Nephron (organoid): ENCODE data around the gene EXOC2.

Experiments
- H3K27ac Mint-ChIP-seq, 3 experiments: 2 replicates each; pipeline ENCODE4 v1.8.0; 2020; ENCODE audit warnings: mixed read lengths in 3 of 3, mild to moderate bottlenecking in 2 of 3, moderate library complexity in 1 of 3
- H3K27me3 Mint-ChIP-seq: 2 replicates; pipeline ENCODE4 v1.8.0; 2021; ENCODE audit warnings: low read depth, mild to moderate bottlenecking, moderate library complexity, mixed read lengths
- H3K36me3 Mint-ChIP-seq: 2 replicates; pipeline ENCODE4 v1.8.0; 2020; ENCODE audit warnings: low read depth, mixed read lengths
- H3K4me1 Mint-ChIP-seq: 2 replicates; pipeline ENCODE4 v1.8.0; 2020; ENCODE audit warnings: mixed read lengths
- H3K4me3 Mint-ChIP-seq, 3 experiments: 2 replicates each; pipeline ENCODE4 v1.8.0; 2020; ENCODE audit warnings: mild to moderate bottlenecking in 3 of 3, mixed read lengths in 3 of 3, moderate library complexity in 2 of 3
- H3K9me3 Mint-ChIP-seq: 2 replicates; pipeline ENCODE4 v1.8.0; 2020; ENCODE audit warnings: mixed read lengths
- CTCF ChIP-seq, 3 experiments: fragments of 200-600 bp; sonication (generic); IDR thresholded peaks; one replicate each; pipeline ENCODE4 v1.5.0; 2021; ENCODE audit warnings: antibody characterized with exemption in 3 of 3; ENCODE audit not compliant: unreplicated experiment in 3 of 3

Gene EXOC2

GRCh38 chr6:498795-499231 is 194.1 kb downstream of the EXOC2 start:
- no peaks in the 10 kb centered on the region for H3K9me3 Mint-ChIP-seq
- no peak for TF ChIP-seq CTCF (IDR thresholded peaks at IDR 0.05; ENCODE audit: unreplicated experiment in 3 of 3)
- no peaks in the 10 kb centered on the region for H3K4me1 Mint-ChIP-seq
- no peak overlapping the region for H3K27ac Mint-ChIP-seq
- peaks cover 28% of the 10 kb centered on the region for H3K36me3 Mint-ChIP-seq
- H3K4me3 Mint-ChIP-seq = no peak overlapping the region
- H3K27me3 Mint-ChIP-seq = no peaks in the 10 kb centered on the region

GRCh38 chr6:497258-497657 is 195.7 kb downstream of the EXOC2 start:
- no peaks in the 10 kb centered on the region for H3K27me3 Mint-ChIP-seq
- no peak for TF ChIP-seq CTCF (IDR thresholded peaks at IDR 0.05; ENCODE audit: unreplicated experiment in 3 of 3)
- H3K4me1 Mint-ChIP-seq = no peaks in the 10 kb centered on the region
- peaks cover 35% of the 10 kb centered on the region for H3K36me3 Mint-ChIP-seq
- no peak overlapping the region for H3K4me3 Mint-ChIP-seq
- peaks cover 4% of the 10 kb centered on the region for H3K9me3 Mint-ChIP-seq
- no peak overlapping the region for H3K27ac Mint-ChIP-seq

GRCh38 chr6:496649-497048 is 196.3 kb downstream of the EXOC2 start:
- Mint-ChIP-seq H3K36me3 (peaks cover 41% of the 10 kb centered on the region), H3K27me3 (no peaks in the 10 kb centered on the region), H3K4me1 (no peaks in the 10 kb centered on the region), H3K27ac (no peak overlapping the region), H3K9me3 (peaks cover 5% of the 10 kb centered on the region), H3K4me3 (no peak overlapping the region)
- no peak for TF ChIP-seq CTCF (IDR thresholded peaks at IDR 0.05; ENCODE audit: unreplicated experiment in 3 of 3)

- H3K27ac Mint-ChIP-seq = no peak overlapping the region
- no peak overlapping the region for H3K4me3 Mint-ChIP-seq
- H3K9me3 Mint-ChIP-seq = peaks cover 5% of the 10 kb centered on the region
- H3K27me3 Mint-ChIP-seq = no peaks in the 10 kb centered on the region
- no peak for TF ChIP-seq CTCF (IDR thresholded peaks at IDR 0.05; ENCODE audit: unreplicated experiment in 3 of 3)
- H3K36me3 Mint-ChIP-seq = peaks cover 44% of the 10 kb centered on the region
- H3K4me1 Mint-ChIP-seq = peaks cover 2% of the 10 kb centered on the region
Observed at GRCh38 chr6:494394-494793, 198.5 kb downstream of the EXOC2 start.

- Mint-ChIP-seq H3K27ac (no peak overlapping the region), H3K4me3 (no peak overlapping the region), H3K36me3 (peaks cover 46% of the 10 kb centered on the region), H3K4me1 (peaks cover 5% of the 10 kb centered on the region), H3K27me3 (no peaks in the 10 kb centered on the region), H3K9me3 (peaks cover 5% of the 10 kb centered on the region)
- no peak for TF ChIP-seq CTCF (IDR thresholded peaks at IDR 0.05; ENCODE audit: unreplicated experiment in 3 of 3)
Observed at GRCh38 chr6:493840-494239, 199.1 kb downstream of the EXOC2 start.

GRCh38 chr6:492816-493414 is 200.0 kb downstream of the EXOC2 start:
- peaks cover 46% of the 10 kb centered on the region for H3K36me3 Mint-ChIP-seq
- H3K27ac Mint-ChIP-seq = no peak overlapping the region
- no peaks in the 10 kb centered on the region for H3K27me3 Mint-ChIP-seq
- no peak overlapping the region for H3K4me3 Mint-ChIP-seq
- no peak for TF ChIP-seq CTCF (IDR thresholded peaks at IDR 0.05; ENCODE audit: unreplicated experiment in 3 of 3)
- peaks cover 5% of the 10 kb centered on the region for H3K9me3 Mint-ChIP-seq
- H3K4me1 Mint-ChIP-seq = peaks cover 5% of the 10 kb centered on the region
